ENCODE results near the gene EPRS1. TPM values are rescaled to one million over a fixed set of nuclear protein-coding genes. Genes with fewer than 3 reads are reported as not detected.

EPRS1 gene
- total RNA-seq, 1 experiment from 2014 or later = 121 TPM

GRCh38 chr1:220062629-220063028 is 16.3 kb upstream of the EPRS1 start:
- no CpG with 5 or more reads among the region's 6 CpGs for whole genome bisulfite sequencing (ENCODE audit: extremely low coverage, insufficient read length, low lambda C conversion rate)

More at GRCh38 chr1:220062629-220063028, 16.3 kb upstream of the EPRS1 start:
- no peaks in the 10 kb centered on the region for H4K20me1 ChIP-seq (ENCODE audit: control insufficient read depth, insufficient read depth, insufficient read length)
- no peak overlapping the region for H3K4ac ChIP-seq (ENCODE audit: low read depth, low read length)
- H3K4me3 Mint-ChIP-seq = no peak overlapping the region
- H3K79me1 ChIP-seq (ENCODE audit: insufficient read depth, low read depth, low read length, poor library complexity, severe bottlenecking) = no peaks in the 10 kb centered on the region
- H4K8ac ChIP-seq (replicated peaks; ENCODE audit: insufficient read length, low read depth, low read length) = no peak overlapping the region
- H3K79me2 ChIP-seq (ENCODE audit: insufficient read depth, low read length) = no peaks in the 10 kb centered on the region
- peaks cover 4 to 23% (median 12%) of the 10 kb centered on the region in 3 experiments; a peak in 6 of 7 replicates for H3K36me3 Mint-ChIP-seq (ENCODE audit: insufficient read depth in 1 of 3, low read depth in 3 of 3)
- H3K9me3 Mint-ChIP-seq = no peaks in the 10 kb centered on the region
- H3K27ac ChIP-seq (ENCODE audit: insufficient read length, low read depth, low read length) = no peak overlapping the region
- H3K4me1 Mint-ChIP-seq = peaks cover 8 to 14% of the 10 kb centered on the region in 2 experiments
- no peak overlapping the region for H3K23ac ChIP-seq (ENCODE audit: insufficient read length, low read depth, low read length)
- H3T11ph ChIP-seq (ENCODE audit: low read length) = no peak overlapping the region
- no peak overlapping the region for H3K14ac ChIP-seq (ENCODE audit: insufficient read depth, low read length)
- TF ChIP-seq CTCF (conservative IDR thresholded peaks at IDR 0.05) = no peak
- H2AFZ ChIP-seq (ENCODE audit: low read length) = no peak overlapping the region
- no peaks in the 10 kb centered on the region for H3K27me3 Mint-ChIP-seq (ENCODE audit: low read depth)
- H3K27me3 ChIP-seq (ENCODE audit: insufficient read depth, low read length) = no peaks in the 10 kb centered on the region
- H4K5ac ChIP-seq (ENCODE audit: insufficient read length, low read depth, low read length) = no peak overlapping the region
- H2BK5ac ChIP-seq (ENCODE audit: insufficient read length, low read length) = no peak overlapping the region
- no peaks in the 10 kb centered on the region for H3K4me1 ChIP-seq (ENCODE audit: insufficient read depth, low read length)
- no peak overlapping the region for H2AK5ac ChIP-seq (ENCODE audit: insufficient read length, low read length)
- H3K4me2 ChIP-seq (ENCODE audit: insufficient read depth, insufficient read length, low read length) = no peak overlapping the region
- H3K56ac ChIP-seq (ENCODE audit: insufficient read length, low read depth, low read length) = no peak overlapping the region
- no peak overlapping the region for H2BK20ac ChIP-seq (ENCODE audit: low read depth, low read length, poor library complexity, severe bottlenecking)
- H4K91ac ChIP-seq (ENCODE audit: insufficient read length, low read depth, low read length) = no peak overlapping the region
- no peaks in the 10 kb centered on the region for H3K23me2 ChIP-seq (ENCODE audit: insufficient read length, low read depth, low read length, poor library complexity, severe bottlenecking)
- H3K9ac ChIP-seq (ENCODE audit: extremely low read depth, insufficient read length, low read length) = no peak overlapping the region
- no peak overlapping the region for H3K18ac ChIP-seq (ENCODE audit: insufficient read length, low read depth, low read length)
- DNase-seq = no peak
- H2BK12ac ChIP-seq (ENCODE audit: insufficient read length, low read depth, low read length) = no peak overlapping the region
- H2BK120ac ChIP-seq (ENCODE audit: low read depth, low read length, poor library complexity, severe bottlenecking) = no peak overlapping the region
- no peak overlapping the region; a peak in 1 of 7 replicates for H3K27ac Mint-ChIP-seq
- H2BK15ac ChIP-seq (ENCODE audit: low read depth, low read length) = no peak overlapping the region
- no peaks in the 10 kb centered on the region for H3K9me3 ChIP-seq (ENCODE audit: control insufficient read depth, low read depth, low read length)

All from H9 (cell line).